Common myeloid progenitor, CD34-positive (primary cell): Measurements from ENCODE around the gene FBXL14.

Experiments used
- CTCF ChIA-PET: fragments of 350-600 bp; sonication (Branson Sonifier 250); formaldehyde crosslinking; loops from one replicate; lab custom pipeline; 2021; ENCODE audit warnings: antibody characterized with exemption; lab: Charles Lee
- POLR2A ChIA-PET: fragments of 350-600 bp; sonication (Branson Sonifier 250); formaldehyde crosslinking; loops from one replicate; lab custom pipeline; 2021; ENCODE audit warnings: antibody characterized with exemption; lab: Charles Lee
- DNase-seq, 3 donors: peaks; one replicate each; pipeline versions ENCODE4 v3.0.0 to v3.0.0-alpha.2; 2013
- H3K27ac ChIP-seq, 2 experiments: 1 replicate in 1 of 2; 2 replicates in 1 of 2; pipeline ENCODE4 v1.7.0; 2013; ENCODE audit warnings: inconsistent platforms in 2 of 2, low read length in 2 of 2, mild to moderate bottlenecking in 2 of 2, low read depth in 1 of 2, moderate library complexity in 1 of 2; ENCODE audit not compliant: severe bottlenecking in 2 of 2, insufficient read depth in 1 of 2, poor library complexity in 1 of 2
- H3K27me3 ChIP-seq, 5 experiments: replicated peaks in 2 of 5; 1 replicate in 3 of 5; 2 replicates in 2 of 5; pipeline versions ENCODE4 v1.6.1 to v1.7.0; 2013; ENCODE audit warnings: low read length in 4 of 5, mild to moderate bottlenecking in 2 of 5, moderate library complexity in 2 of 5, inconsistent platforms in 1 of 5; ENCODE audit not compliant: insufficient read depth in 5 of 5, control insufficient read depth in 4 of 5
- H3K36me3 ChIP-seq, 4 experiments: 1 replicate in 2 of 4; 2 replicates in 2 of 4; pipeline versions ENCODE4 v1.6.1 to v1.7.0; 2013; ENCODE audit warnings: low read length in 3 of 4, control low read depth in 1 of 4, mild to moderate bottlenecking in 1 of 4; ENCODE audit not compliant: control insufficient read depth in 4 of 4, insufficient read depth in 4 of 4
- H3K4me1 ChIP-seq, 4 experiments: 1 replicate in 3 of 4; 2 replicates in 1 of 4; pipeline versions ENCODE4 v1.6.1 to v1.7.1; 2013; ENCODE audit warnings: low read length in 3 of 4, mild to moderate bottlenecking in 3 of 4, control low read depth in 1 of 4, inconsistent platforms in 1 of 4, moderate library complexity in 1 of 4; ENCODE audit not compliant: control insufficient read depth in 4 of 4, insufficient read depth in 4 of 4; ENCODE audit errors: control extremely low read depth in 1 of 4
- H3K4me3 ChIP-seq, 7 experiments: 1 replicate in 4 of 7; 2 replicates in 3 of 7; pipeline versions ENCODE4 v1.5.1 to v1.7.0; 2013; ENCODE audit warnings: mild to moderate bottlenecking in 7 of 7, low read length in 6 of 7, moderate library complexity in 6 of 7, inconsistent platforms in 2 of 7, low read depth in 2 of 7, control low read depth in 1 of 7; ENCODE audit not compliant: insufficient read depth in 4 of 7, control insufficient read depth in 1 of 7; ENCODE audit errors: extremely low read depth in 1 of 7
- H3K9me3 ChIP-seq, 5 experiments: 1 replicate in 4 of 5; 2 replicates in 1 of 5; pipeline versions ENCODE4 v1.6.1 to v1.7.1; 2013; ENCODE audit warnings: low read length in 4 of 5, mild to moderate bottlenecking in 2 of 5, inconsistent platforms in 1 of 5, low read depth in 1 of 5, moderate library complexity in 1 of 5; ENCODE audit not compliant: control insufficient read depth in 4 of 5, insufficient read depth in 2 of 5; ENCODE audit errors: control extremely low read depth in 1 of 5
- WGBS: methylation state at CpG from one replicate; pipeline ENCODE4 v1.1.5; 2013; ENCODE audit not compliant: insufficient coverage; 5-methylcytosine and 5-hydroxymethylcytosine counted together

FBXL14 gene

GRCh38 chr12:1619587-1619986 lies 25.2 kb upstream of the FBXL14 start:
- no peak overlapping the region for H3K27ac ChIP-seq
- no peaks in the 10 kb centered on the region for H3K27me3 ChIP-seq
- peaks cover 14 to 39% (median 25%) of the 10 kb centered on the region in 4 experiments for H3K4me1 ChIP-seq
- peak; percentile 46 to 71 (median 67) for DNase-seq
- WGBS, result 3% methylated on average over 6 of the region's 8 CpGs
- H3K4me3 ChIP-seq, result peak overlapping the region in 1 of 7 experiments; percentile 12
- H3K36me3 ChIP-seq, result no peaks in the 10 kb centered on the region
- POLR2A ChIA-PET, result no interaction called here
- no peaks in the 10 kb centered on the region for H3K9me3 ChIP-seq
- CTCF ChIA-PET, result interaction anchor here (1.2 kb wide), 1 partner anchor 175 kb away, joined by 3 read pairs; no protein-coding TSS in a partner anchor

DNA sequence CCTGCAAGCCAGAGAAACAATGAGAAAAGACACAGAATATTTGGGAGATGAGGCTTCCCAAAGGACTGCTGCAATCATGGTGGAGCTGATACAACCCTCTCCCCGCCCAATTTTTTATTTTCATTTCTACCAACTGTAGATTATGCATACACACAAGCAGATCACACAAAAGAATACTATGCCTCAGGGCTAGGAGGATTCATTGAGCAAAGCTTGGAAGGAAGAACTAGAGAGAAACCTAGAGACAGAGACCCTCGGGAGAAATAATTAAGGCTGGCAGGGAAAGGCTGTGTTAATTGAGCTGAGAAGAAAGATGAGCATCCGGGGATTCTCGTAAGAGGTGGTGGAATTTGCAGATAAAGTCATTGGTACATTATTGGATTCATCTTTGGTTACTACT lies 24.8 kb upstream of the FBXL14 start:
- WGBS, result 93% methylated on average over 3 of the region's 4 CpGs
- CTCF ChIA-PET, result interaction anchor here (1.2 to 1.4 kb wide), 2 partner anchors 15 to 176 kb away, joined by 3 read pairs; no protein-coding TSS in a partner anchor

DNA sequence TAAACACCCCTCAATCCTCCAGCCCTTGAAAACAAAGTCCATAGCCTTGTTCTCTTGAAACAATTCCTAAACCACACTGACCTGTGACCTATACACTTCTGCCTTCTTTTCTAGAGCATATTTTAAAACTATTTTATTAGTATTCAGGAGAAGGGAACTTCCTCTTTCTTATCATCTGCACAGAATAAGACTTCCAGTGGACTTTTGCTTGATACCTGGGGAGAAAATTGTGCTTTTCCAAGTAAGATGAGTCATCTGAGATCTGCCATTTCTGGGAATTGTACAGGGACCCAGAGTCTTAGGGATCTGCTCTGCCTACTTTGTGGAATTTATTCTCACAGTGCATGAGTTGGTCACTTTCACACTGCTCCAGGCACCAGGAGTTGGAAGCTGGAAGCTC lies 24.1 kb upstream of the FBXL14 start:
- Histone ChIP-seq H3K27ac (no peak overlapping the region), H3K4me3 (no peak overlapping the region), H3K36me3 (no peaks in the 10 kb centered on the region), H3K9me3 (no peaks in the 10 kb centered on the region), H3K4me1 (peaks cover 14 to 39% (median 25%) of the 10 kb centered on the region in 4 experiments), H3K27me3 (no peaks in the 10 kb centered on the region)
- DNase-seq, result peak in 2 of 3 donors; percentile 22 to 26
- POLR2A ChIA-PET, result no interaction called here
- CTCF ChIA-PET, result interaction anchor here (1.4 kb wide), 1 partner anchor 16 kb away, joined by 3 read pairs; no protein-coding TSS in a partner anchor

More for the DNA sequence above, 24.8 kb upstream of the FBXL14 start:
- POLR2A ChIA-PET, result no interaction called here
- no peak overlapping the region for H3K27ac ChIP-seq
- H3K4me3 ChIP-seq, result no peak overlapping the region
- H3K9me3 ChIP-seq, result no peaks in the 10 kb centered on the region
- DNase-seq, result no peak
- H3K27me3 ChIP-seq, result no peaks in the 10 kb centered on the region
- peaks cover 14 to 39% (median 25%) of the 10 kb centered on the region in 4 experiments for H3K4me1 ChIP-seq
- H3K36me3 ChIP-seq, result no peaks in the 10 kb centered on the region

- 60% methylated on average over 16 of the region's 16 CpGs for WGBS
- Histone ChIP-seq H3K27ac (no peak overlapping the region), H3K36me3 (no peaks in the 10 kb centered on the region), H3K27me3 (no peaks in the 10 kb centered on the region), H3K4me3 (peak overlapping the region in 1 of 7 experiments; percentile 23), H3K4me1 (peaks cover 14 to 39% (median 26%) of the 10 kb centered on the region in 4 experiments), H3K9me3 (no peaks in the 10 kb centered on the region)
- ChIA-PET POLR2A (interaction anchor here (0.5 kb wide), 1 partner anchor 832 kb away, joined by 3 read pairs; no protein-coding TSS in a partner anchor), CTCF (interaction anchor here (1.4 to 1.9 kb wide), 2 partner anchors 11 to 12 kb away, joined by 4 to 9 read pairs; partner anchors contain the start of gene WNT5B)
- peak in 2 of 3 donors; percentile 55 to 64 for DNase-seq
Measured at GRCh38 chr12:1616233-1617066, 22.1 kb upstream of the FBXL14 start.

DNA sequence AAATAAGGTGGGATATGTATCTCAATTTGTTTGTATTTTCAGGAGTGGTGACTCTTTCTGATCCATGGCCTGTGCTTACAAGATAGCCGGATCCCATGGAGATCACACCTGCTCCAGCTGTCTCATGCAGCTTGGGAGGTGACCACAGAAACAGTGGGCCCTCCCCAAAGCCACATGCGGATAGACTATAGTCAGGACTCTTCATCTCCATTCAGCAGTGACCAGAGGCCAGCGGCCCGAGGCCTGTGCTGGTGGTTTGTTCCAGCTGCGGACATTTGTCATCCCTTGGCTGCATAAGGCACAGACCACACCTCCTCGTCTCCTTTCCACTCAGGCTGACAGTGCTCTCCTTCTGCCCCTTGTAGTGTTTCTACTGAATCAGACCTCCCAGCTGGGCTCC lies 20.0 kb upstream of the FBXL14 start:
- POLR2A ChIA-PET, result no interaction called here

DNA sequence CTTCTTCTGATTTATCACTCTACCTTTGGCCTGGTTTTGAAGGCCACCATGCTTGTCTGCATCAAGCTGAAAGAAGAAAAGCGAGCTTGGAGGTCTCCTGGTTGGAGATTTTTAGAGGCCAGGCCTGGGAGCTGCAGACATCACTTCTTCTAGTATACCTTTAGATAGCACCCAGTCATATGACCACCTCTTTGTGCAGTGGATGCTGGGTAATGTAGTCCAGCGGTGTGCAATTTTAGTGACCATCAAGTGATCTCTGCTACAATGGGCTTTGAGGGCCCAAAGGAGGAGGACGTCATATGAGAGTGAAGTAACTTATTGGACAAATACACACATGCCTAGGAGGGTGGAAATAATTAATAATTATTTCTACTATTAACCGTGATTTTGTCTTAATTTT lies 19.5 kb upstream of the FBXL14 start:
- POLR2A ChIA-PET, result no interaction called here
- Histone ChIP-seq H3K4me1 (peaks cover 10 to 24% (median 17%) of the 10 kb centered on the region in 4 experiments), H3K27ac (no peak overlapping the region), H3K27me3 (no peaks in the 10 kb centered on the region), H3K9me3 (no peaks in the 10 kb centered on the region), H3K4me3 (no peak overlapping the region), H3K36me3 (no peaks in the 10 kb centered on the region)
- WGBS, result 100% methylated on average over 1 of the region's 4 CpGs
- no peak for DNase-seq
- CTCF ChIA-PET, result interaction anchor here (2.3 kb wide), 1 partner anchor 10 kb away, joined by 11 read pairs; no protein-coding TSS in a partner anchor

More for the DNA sequence above, 20.0 kb upstream of the FBXL14 start:
- H3K4me3 ChIP-seq, result no peak overlapping the region
- H3K27ac ChIP-seq, result no peak overlapping the region
- peaks cover 13 to 29% (median 19%) of the 10 kb centered on the region in 4 experiments for H3K4me1 ChIP-seq
- WGBS, result 98% methylated on average over 6 of the region's 6 CpGs
- H3K9me3 ChIP-seq, result no peaks in the 10 kb centered on the region
- CTCF ChIA-PET, result interaction anchor here (1.3 kb wide), 1 partner anchor 21 kb away, joined by 3 read pairs; no protein-coding TSS in a partner anchor
- no peaks in the 10 kb centered on the region for H3K27me3 ChIP-seq
- DNase-seq, result no peak
- no peaks in the 10 kb centered on the region for H3K36me3 ChIP-seq
